Neural cell (in vitro differentiated cells): ENCODE data around the gene KCTD21.

Experiments used
- CTCF ChIP-seq: fragments of 450-650 bp; IDR thresholded peaks from 2 replicates; pipeline ENCODE4 v1.5.1; 2014; ENCODE audit warnings: antibody characterized with exemption, mild to moderate bottlenecking, moderate library complexity; ENCODE audit not compliant: poor library complexity, severe bottlenecking
- EP300 ChIP-seq: fragments of 450-650 bp; conservative IDR thresholded peaks from 2 replicates; pipeline ENCODE4 v1.6.1; 2014; ENCODE audit warnings: antibody characterized with exemption, mild to moderate bottlenecking, moderate library complexity; ENCODE audit not compliant: poor library complexity, severe bottlenecking
- EZH2 ChIP-seq: fragments of 200-600, 300-800 bp; shearing (Covaris generic), sonication (generic); IDR thresholded peaks from 2 replicates; pipeline ENCODE4 v1.6.1; 2014; ENCODE audit warnings: antibody characterized with exemption, low read length, borderline replicate concordance, mild to moderate bottlenecking; ENCODE audit not compliant: insufficient read depth, poor library complexity, severe bottlenecking
- MXI1 ChIP-seq: fragments of 450-650 bp; conservative IDR thresholded peaks from 2 replicates; pipeline ENCODE4 v1.6.1; 2014; ENCODE audit warnings: antibody characterized with exemption, mild to moderate bottlenecking; ENCODE audit not compliant: poor library complexity, severe bottlenecking
- POLR2AphosphoS5 ChIP-seq: IDR thresholded peaks from 2 replicates; pipeline ENCODE4 v1.6.1; 2012
- RAD21 ChIP-seq: fragments of 450-650 bp; conservative IDR thresholded peaks from 2 replicates; pipeline ENCODE4 v1.6.1; 2014; ENCODE audit warnings: antibody characterized with exemption, mild to moderate bottlenecking, moderate library complexity
- SMC3 ChIP-seq: fragments of 450-650 bp; conservative IDR thresholded peaks from 2 replicates; pipeline ENCODE4 v1.6.1; 2014; ENCODE audit warnings: antibody characterized with exemption, mild to moderate bottlenecking, moderate library complexity; ENCODE audit not compliant: poor library complexity
- TAF1 ChIP-seq: IDR thresholded peaks from 2 replicates; pipeline ENCODE4 v1.6.1; 2012; ENCODE audit warnings: low read depth
- TF ChIP-seq, protein P1 (sequence below): IDR thresholded peaks from 2 replicates; pipeline ENCODE4 v1.6.1; 2012; ENCODE audit warnings: borderline replicate concordance

DNA sequence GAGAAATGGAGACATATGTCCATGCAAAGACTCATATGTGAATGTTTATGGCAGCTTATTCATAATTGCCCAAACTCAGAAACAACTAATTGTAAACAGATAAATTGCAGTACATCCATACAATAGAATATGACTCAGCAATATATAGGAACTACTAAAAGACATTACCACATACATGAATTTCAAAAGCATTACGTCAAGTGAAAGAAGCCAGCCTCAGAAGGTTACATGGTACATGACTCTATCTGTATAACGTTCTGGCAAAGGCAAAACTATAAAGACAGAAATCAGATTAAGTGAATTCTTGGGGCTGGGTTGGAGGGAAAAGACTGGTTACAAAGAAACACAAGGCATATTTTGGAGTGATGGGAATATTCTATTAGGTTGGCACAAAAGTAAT, 7.2 kb downstream of the KCTD21 start:
- TF ChIP-seq CTCF (no peak), RAD21 (no peak), EP300 (no peak), POLR2AphosphoS5 (no peak), EZH2 (no peak), SMC3 (no peak), MXI1 (no peak), TAF1 (no peak)
- TF ChIP-seq, protein P1, sequence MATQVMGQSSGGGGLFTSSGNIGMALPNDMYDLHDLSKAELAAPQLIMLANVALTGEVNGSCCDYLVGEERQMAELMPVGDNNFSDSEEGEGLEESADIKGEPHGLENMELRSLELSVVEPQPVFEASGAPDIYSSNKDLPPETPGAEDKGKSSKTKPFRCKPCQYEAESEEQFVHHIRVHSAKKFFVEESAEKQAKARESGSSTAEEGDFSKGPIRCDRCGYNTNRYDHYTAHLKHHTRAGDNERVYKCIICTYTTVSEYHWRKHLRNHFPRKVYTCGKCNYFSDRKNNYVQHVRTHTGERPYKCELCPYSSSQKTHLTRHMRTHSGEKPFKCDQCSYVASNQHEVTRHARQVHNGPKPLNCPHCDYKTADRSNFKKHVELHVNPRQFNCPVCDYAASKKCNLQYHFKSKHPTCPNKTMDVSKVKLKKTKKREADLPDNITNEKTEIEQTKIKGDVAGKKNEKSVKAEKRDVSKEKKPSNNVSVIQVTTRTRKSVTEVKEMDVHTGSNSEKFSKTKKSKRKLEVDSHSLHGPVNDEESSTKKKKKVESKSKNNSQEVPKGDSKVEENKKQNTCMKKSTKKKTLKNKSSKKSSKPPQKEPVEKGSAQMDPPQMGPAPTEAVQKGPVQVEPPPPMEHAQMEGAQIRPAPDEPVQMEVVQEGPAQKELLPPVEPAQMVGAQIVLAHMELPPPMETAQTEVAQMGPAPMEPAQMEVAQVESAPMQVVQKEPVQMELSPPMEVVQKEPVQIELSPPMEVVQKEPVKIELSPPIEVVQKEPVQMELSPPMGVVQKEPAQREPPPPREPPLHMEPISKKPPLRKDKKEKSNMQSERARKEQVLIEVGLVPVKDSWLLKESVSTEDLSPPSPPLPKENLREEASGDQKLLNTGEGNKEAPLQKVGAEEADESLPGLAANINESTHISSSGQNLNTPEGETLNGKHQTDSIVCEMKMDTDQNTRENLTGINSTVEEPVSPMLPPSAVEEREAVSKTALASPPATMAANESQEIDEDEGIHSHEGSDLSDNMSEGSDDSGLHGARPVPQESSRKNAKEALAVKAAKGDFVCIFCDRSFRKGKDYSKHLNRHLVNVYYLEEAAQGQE: no peak
